CD4-positive, alpha-beta T cell treated with Interleukin-17A for 1 hour (primary cell): ENCODE data around the gene MARCKS.
"Not testable (repeated sequence)": the region's sequence is repeated elsewhere in the genome, so short reads cannot be mapped to it uniquely, and the experiment has no call there.

Experiments used
- DNase-seq: peaks from one replicate; pipeline ENCODE4 v3.0.0-alpha.2; 2020

The MARCKS gene

DNA sequence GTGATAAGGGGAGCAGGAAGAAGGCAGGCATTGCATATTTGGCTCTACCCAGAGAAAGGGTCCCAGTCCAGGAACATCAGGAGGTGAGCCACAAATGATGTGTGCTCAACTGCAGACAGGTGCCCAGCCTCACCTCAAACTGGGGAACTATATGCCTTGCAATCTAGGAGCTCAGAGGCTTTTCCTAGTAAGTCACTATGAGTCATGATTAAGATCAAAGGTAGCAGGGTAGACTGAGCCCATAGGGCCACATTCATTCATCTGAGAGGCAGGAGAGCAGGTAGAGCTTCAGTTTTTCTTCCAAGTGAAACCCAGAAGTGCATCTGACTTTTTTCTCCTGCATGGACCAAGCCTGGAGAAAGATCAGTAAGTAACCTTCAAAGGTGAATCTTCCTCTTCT lies 31.3 kb downstream of the MARCKS start:
- no peak for DNase-seq

DNA sequence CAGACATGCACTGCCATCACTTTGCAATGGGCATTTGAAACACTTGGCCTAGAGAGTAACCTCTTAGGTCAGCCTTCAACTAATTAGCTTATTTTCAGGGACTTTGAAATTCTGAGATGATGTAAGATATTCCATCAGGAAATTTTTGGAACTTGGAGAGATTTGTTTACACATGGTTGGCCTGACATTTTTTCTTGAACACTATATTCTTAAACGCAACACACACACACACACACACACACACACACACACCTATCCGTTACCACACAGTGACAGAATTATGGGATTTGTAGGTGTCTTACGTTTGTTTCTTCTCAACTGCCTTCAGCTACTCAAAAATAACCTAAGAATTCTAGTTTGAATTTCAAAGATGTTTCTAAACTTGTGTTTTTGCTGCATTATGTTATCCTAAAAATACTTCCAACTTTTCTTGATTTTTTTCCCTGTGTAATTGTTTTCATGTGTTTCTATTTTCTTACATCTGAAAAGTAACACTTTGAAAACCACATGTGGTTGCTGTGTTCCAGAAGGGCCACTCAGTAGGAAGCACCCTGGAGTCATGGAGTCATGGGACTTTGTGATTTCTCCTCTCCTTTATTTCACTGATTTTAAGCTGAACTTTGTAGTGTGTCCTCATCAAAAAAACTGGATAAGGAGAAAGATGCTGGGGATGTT lies 31.9 kb downstream of the MARCKS start:
- DNase-seq: no peak

DNA sequence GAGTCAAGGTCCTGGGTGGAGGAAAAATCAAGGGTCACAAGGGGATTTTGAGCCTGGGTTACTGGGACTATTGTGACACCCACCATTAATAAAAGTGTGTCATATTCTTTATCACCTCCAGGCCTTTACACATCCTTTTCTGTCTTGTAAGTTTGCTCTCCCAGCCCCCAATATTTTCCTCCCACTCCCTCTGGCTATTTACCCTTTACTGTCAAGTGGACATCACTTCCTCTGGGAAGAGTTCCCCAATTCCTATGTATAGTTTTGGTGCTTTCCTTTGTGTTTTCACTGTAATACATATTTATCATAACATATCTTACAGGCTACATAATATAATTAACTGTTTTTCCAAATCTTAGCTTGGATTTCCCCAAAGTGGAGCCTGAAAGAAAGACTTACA lies 36.3 kb downstream of the MARCKS start:
- DNase-seq: no peak

DNA sequence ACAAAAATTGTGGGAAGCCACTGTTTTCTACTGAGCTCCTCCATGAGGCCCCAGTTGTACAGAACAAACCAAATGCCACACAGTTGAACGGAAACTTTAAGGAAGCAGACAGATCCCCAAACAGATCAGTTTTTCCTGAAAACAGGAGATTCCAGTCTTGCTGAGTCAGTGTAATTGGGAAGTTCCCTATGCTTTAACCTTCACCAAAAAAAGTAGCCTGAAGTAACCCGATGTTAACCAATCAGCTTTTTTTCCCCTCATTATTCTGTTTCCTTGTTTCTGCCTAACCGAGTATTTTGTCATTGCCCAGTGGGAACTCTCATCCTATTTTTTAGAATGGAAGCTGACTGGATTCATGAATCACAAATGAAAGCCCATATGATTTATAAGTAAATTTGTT lies 36.7 kb downstream of the MARCKS start:
- no peak for DNase-seq

DNA sequence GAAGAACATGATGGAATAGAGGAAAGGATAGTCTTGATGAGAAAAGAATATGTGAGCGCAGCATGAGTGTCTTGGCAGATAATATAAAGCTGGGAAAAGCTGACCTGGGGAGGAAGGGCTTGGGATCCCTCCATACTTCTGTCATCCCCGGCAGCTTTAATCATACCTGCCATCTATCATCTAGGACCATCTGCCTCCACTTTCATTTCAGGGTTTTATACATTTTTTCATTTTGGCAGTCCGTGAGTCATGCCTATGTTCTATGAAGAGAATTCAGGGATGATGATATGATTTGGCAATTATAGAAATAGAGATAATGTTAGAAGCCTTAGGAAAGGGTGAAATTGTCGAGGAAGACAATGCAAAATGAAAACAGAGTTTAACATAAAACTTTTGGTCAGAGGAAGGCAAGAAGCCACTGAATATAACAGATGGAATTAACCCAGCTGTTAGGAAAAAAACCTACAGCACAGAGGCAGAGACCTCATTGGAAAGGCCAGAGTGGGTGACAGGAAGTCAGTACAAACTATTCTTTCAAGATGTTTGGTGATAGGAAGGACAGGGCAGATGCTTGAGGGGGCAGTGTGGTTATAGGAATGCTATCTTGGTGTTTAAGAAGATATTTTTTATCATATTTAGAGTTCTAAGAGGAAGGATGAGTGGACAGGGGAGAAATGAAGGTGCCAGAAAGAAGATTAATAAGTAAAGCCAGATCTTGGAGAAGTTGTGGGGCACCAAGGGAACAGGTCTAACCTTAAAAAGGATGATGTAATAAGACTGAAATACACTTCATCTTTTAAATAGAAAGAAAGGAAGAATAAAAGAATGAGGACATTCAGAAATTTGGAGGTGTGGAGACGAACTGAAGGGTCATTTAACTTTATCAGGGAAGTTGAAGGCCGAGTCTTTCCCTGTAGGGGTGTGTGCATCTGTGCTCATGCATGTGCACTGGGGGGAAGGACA lies 37.8 kb downstream of the MARCKS start:
- no peak for DNase-seq

DNA sequence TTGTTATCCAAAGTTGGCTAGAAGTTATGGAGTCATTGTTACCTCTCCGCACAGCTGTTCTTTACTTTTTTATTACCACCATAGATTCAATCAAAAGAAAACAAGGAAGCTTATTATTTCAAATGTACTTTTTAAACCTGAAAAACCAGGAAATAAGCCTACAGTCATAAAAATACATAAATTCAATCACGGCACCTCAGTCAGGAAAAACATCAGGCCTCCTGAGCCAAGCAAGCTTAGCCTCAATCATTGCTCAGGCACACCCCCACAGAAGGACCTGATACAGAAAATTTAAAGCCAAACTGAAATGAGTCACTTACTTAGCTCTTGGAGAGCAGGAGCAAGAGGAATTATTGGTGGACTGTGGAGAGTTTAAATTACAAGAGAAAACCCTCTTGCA lies 44.3 kb downstream of the MARCKS start:
- DNase-seq: no peak

DNA sequence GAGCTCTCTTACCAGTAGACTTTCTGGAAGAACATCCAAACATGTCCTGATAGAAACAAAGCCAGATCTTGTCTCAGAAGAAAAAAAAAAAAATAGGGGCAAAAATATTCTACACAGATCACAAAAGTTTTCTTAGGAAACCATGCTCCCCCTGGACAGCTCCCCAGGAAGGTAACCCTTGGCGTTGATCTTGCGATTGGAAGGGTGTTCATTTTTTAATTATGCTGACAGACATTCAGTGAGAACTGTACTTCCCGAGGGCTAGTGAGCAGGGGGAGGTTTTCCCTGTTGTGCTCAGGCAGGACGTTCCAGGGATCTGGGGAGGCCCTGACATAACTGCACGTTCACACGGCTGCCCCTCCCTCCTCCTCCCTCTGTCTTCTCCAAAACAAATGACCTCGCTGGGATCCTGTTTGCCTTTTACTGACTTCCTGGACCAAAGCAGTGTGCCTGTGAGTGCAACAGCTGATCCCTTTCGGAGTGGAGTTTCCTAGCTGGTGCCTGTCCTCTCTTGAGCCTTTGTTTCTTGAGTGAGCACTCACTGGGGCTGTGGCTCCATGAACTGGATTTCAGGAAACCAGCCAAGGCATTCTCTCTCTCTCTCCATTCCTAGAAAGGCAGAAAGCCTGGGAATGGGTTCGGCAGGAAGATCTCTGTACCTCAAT lies 46.7 kb downstream of the MARCKS start:
- DNase-seq: no peak

DNA sequence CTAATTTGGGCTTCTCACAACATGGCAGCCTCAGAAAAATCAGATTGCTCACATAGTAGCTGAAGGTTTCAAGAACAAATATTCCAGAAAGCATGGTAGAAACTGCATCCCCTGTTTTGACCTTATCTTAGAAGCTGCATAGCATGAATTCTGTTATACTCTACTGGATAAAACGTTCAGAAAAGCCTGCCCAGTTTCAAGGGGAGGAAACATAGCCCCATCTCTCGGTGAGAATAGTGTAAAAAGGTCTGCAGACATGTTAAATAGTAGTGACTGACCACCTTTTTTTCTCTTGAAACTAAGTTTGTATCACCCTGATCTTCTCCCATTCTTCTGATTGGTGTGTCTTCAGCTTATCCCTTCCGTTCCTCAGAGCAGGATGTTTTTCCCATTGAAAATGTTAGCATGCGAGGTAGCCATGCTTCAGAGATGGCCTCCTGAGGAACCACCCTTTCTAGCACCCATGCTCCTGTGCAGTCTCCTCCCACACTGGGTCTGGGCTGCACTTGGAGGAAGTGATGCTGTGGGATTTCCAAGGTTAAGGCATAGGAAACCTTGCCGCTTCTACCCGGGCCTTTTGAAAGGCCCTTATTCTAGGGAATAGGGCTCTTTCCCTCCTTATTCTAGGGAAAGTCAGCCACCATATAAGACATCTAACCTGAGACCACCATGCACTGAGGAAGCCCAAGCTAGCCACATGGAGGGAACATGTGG lies 50.1 kb downstream of the MARCKS start:
- no peak for DNase-seq

DNA sequence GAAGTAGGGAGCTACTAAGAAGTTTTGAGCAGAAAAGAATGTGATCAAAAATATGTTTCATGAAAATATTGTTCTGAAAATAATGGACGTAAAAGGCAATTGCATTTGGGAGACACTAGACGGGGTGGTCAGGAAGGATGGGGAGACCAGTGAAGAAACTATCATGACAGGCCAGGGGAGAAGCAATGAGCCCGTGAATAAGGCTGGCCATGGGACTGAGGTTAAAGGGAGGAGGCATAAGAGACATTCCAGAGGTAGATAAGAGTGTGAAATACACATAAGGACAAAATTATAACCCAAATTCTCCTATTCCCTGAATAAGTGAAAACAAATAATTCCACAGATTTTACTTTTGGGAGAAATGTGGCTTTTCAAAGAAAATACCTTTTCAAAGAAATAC lies 51.7 kb downstream of the MARCKS start:
- no peak for DNase-seq

DNA sequence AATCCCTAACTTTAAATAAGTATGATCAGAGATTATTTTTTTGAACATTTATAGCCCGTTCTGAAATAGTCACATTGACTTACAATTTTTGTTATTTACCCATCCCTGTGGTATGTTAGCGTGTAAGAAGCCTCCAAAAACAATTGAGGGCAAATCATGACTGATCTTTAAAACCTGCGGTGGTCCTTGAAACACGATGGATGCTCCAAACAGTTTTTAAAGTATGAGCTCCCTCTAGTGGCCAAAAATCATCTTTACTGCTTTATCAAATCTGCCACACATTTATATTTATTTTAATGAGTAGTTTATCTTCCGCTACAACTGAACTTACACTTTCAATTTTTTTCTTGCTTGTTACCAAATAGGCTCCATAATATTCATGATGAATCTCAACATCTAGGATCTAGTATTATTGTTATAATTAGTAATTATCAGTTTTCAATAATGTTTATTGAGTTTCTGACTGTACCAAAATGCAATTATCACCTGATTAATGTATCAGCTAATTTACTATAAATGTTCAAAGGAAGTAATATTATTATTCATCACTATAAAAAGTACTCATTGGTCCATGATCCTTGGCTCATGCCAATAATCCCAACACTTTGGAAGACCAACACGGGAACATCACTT lies 52.2 kb downstream of the MARCKS start:
- DNase-seq: peak; percentile 54

DNA sequence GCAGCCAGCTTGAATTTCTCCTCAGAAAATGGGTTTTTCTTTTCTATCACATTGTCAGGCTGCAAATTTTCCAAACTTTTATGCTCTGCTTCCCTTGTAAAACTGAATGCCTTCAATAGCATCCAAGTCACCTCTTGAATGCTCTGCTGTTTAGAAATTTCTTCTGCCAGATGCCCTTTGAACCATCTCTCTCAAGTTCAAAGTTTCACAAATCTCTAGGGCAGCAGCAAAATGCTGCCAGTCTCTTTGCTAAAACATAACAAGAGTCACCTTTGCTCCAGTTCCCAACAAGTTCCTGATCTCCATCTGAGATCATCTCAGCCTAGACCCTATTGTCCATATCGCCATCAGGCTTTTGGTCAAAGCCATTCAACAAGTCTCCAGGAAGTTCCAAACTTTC lies 53.1 kb downstream of the MARCKS start:
- DNase-seq: not testable (repeated sequence)
